Stimulated activated naive CD4-positive, alpha-beta T cell (primary cell): ENCODE measurements around the gene NRAP.
"Not testable (repeated sequence)": the region's sequence is repeated elsewhere in the genome, so short reads cannot be mapped to it uniquely, and the experiment has no call there.

Experiments used
- DNase-seq, 6 experiments: peaks; one replicate each; lab custom pipeline; 2025; lab: John Stamatoyannopoulos, UW

Gene NRAP

DNA sequence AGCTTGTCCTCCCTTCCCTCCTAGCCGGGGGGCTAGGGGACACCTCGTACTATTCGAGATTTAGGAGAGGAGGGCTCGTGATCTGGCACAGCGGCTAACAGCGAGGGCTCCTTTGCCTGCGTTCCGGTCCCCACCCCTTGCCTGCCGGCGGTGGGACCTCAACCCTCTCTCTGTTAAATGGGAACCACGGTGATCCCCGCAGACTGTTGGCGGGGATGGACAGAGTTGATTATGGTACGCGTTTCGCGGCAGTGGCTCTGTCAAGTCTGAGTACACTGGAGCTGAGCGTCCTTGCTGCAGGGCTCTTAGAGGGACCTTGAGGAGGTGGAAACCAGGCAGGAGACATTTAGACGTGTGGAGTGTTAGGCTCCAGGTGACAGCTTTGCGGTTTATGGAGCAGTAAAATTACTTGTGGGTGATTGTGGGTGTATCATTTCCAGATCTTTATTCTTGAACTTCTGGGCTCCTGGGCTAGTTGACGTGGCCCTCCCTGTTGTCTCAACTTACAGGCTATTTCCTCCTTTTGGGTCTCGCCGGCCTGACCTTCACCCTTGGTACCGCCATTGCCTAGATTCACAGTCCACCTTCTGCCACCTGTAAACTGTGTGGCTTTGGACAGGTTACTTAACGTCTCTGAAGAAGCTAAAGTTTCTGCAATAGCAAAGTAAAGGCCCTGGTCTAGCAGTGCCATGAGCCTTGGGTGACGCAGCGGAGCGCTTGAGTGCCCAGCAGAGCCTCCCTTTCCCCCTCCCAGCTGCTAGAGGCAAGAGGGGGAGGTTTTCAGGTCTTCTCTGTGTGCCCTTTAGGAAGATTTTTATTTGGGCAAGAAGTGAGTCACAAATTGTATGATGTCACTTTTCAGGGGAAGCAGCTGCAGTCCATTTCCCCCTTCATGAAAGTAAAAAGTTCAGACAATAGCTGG lies 16.6 kb upstream of the NRAP start:
- peak in 2 of 6 experiments; percentile 17 to 32 for DNase-seq

DNA sequence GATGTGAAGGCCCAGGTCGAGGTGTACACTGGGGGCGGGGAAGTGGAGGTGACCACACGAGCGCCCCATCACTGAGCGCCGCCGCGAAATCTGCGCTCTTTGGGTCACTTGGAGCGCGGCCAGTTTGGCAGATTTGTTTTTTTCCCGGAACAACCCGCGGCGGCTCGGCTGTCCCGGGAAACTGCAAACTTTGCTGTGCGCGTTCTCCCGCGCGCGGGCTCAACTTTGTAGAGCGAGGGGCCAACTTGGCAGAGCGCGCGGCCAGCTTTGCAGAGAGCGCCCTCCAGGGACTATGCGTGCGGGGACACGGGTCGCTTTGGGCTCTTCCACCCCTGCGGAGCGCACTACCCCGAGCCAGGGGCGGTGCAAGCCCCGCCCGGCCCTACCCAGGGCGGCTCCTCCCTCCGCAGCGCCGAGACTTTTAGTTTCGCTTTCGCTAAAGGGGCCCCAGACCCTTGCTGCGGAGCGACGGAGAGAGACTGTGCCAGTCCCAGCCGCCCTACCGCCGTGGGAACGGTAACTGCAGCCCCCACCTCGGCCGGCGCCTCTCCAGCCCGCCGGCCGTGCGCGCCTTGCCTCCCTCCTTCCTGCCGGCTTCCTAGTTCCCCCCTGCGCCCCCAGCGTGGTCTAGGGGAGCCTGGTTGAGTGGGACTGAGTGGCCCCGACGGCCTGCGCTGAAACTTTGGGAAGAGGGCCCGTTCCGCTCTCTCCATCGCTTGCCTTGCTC lies 15.8 kb upstream of the NRAP start, which contains the start of gene CASP7:
TSS of gene CASP7 (plus strand) at position 450 of the 727 bp plus-strand sequence. CDS start 17,582 bp downstream, outside the sequence.
- DNase-seq: peak; percentile 63 to 69 (median 66)

GRCh38 chr10:113666682-113667252 lies 2.9 kb upstream of the NRAP start:
- no peak for DNase-seq

DNA sequence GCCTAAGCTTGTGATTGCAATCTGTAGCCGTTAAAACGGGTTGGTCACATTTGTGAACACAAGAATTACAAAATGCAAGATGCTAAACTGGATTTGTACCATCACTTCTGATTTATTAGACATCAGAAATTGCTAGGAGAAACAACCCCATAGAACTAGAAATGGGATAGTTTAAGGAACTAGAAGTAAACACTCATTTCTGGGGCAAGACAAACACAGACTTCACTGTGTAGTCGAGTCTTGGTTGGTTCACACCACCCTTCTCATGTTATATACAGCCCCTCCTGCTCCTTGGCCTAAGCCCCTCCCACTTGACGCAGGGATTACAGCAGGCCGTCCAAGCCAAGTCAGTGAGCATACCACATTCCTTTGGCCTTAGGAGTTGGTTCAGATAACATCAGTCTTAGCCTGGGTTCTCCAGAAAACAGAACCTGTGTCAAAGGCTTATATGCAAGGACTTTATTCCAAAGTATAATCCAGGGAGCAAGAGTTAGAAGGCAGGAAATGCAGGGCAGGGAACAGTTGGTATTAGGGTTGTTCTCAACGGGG lies 2.0 kb upstream of the NRAP start:
- no peak for DNase-seq

DNA sequence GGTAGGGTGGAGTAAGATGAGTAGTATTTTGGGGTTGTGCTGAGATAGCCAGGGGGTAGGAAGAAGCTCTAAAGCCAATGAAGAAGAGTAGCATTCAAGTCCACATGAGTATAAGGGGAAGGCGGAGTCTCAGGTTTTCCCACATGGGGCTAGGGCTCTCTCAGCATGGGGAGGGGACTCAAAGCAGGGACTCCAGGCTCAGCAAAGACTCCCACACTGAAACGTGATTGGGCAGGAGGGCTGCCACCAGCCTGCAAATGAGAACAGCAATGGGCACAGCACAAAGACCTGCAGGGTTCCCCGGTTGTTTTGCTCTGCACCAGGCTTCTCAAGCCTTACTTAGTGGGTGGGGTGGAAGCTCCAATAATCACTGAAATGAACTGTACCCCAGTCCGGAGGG lies 1.5 kb upstream of the NRAP start:
- DNase-seq: no peak

DNA sequence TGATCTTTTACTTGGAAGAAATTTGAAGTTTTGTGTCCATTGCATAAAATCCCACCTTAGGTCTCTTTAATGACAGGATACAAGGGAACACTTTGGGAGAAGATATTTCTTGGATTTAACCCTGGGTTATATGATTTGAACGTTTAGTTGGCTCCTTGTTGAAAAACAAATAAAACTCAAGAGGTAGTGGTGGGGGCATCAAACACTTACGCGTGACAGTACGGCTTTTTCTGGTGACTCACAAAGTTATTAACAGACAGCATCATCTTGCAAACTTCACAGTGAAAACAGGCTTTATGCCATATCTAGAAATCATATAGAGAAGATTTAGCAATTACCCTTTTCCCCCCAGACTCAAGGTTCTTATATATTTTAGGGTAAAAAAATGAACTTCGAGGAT lies 699 bp downstream of the NRAP start:
- DNase-seq: no peak

DNA sequence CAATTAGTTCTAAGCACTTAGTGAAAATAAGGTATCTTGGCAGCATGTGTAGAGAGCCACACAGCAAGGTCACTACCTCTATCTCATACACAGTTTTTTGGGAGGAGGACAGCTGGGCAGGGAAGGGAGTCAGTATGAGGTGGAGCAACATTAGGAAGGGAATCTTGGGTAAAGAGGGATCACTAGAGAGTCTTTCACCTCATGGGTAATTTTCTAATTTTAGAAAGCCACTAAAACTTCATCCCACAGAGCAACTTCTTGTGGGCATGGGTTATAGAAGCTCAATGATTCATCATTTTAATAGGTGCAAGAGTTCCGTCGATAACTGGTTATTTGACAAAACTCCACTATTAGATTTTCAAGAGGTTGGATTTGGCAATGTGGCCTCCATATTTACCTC lies 2.5 kb downstream of the NRAP start:
- DNase-seq: no peak

DNA sequence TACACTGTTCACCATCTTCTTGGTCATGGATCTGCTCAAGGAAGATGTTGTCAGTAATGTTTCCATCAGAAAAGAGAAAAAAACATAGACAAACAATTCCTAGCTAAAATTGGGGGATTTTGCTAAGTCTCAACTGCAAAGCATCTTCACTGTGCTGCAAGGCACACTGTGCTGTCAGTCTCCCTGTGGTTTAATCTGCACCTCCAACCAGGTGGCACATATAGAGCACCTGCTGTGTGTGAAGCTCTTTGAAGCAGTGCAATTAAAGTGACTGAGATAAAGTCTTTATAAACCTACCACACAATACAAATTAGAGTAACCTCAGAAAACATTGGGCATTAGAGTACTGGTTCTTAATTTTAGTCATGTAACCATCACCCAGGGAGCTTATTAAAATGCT lies 6.3 kb downstream of the NRAP start:
- no peak for DNase-seq

GRCh38 chr10:113656896-113657295 lies 6.9 kb downstream of the NRAP start:
- DNase-seq: no peak

DNA sequence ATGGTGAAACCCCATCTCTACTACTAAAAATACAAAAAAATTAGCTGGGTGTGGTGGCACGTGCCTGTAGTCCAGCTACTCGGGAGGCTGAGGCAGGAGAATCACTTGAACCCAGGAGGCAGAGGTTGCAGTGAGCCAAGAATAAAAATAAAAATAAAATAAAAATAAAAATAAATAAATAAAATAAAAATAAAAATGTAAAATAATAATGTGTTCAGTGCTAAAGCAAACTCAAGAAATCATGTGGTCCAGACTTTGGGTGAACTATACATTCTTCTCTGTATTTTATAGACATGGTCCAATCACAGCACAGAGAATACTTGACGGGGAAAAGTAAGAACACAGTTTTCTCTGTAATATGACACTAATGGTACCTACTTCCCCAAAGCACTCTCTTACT lies 11.4 kb downstream of the NRAP start:
- DNase-seq: not testable (repeated sequence)

GRCh38 chr10:113651898-113652297 lies 11.9 kb downstream of the NRAP start:
- no peak for DNase-seq

DNA sequence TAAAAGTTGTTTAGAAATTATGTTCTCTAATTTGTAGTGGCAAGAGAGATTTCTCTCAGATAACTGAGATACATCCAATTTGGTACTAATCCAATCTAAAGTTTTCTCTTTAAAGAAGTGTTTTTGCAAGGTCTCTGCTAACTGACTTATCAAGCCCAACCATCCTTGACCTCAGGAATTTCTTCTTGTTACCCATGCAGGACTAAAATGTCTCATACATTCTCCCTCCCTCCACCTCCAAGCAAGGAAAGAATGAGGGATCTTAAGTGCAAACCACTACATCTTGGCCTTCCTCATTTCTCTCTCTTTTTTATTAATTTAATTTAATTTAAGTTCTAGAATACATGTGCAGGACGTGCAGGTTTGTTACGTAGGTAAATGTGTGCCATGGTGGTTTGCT lies 12.8 kb downstream of the NRAP start:
- DNase-seq: no peak

- no peak for DNase-seq
Measured at GRCh38 chr10:113650172-113650571, 13.7 kb downstream of the NRAP start.

DNA sequence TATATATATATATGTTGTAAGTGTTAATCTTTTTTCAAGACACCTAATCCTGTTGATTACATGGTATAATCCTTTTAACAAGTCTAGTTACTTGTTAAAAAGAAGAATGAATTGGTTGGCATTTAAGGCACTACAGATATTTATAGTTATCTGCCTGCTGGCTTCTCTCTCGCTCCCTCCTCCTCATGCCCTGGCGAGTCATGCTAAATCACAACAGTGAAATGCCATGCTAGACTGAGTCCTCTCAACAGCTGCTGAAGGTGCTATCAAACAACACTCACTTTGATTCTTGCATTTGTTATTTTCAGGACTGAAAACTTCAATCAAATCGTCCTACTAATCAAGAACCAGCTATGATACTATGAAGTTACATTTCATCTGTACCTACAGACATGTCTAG lies 15.4 kb downstream of the NRAP start:
- no peak for DNase-seq

- DNase-seq: no peak
Measured at GRCh38 chr10:113647812-113648211, 16.0 kb downstream of the NRAP start.

DNA sequence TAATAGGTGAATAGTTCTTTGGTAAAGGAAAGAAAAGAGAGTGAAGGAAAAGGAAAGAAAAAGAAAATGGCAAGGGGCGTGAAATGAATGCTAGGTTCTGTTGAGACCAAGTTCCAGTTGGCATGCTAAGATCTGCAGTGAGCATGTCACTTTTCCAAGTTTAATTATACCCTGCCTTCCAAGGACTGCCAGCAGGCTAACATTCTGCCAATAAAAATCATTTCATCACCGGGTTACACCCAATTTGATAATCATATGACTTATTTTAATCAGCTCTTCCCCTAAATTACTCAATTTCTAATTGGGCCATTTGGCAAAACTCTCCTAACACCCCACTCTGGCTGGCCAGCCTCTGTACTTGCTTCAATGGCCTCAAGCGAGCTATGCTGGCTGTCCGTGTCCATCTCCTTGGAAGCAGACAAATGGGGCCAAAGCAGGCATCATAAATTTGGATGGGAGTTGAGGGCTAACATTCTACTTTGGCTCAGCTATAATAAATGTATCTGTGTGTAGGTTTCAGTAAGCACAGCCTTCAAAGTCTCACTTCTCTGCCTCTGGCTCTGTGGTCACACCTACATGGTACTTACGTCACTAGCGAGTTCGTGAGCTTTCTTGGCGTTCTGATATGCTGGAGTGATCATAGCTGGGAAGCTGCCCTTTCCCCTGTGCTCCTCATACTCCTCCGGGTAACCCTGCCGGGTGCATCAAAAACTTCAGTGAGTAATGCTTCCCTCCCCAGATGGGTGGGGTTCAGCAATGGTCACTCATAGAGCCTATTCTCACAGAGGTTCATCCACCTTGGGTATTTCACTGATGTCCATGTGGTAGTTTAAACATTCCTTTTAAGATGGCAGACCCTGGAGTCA lies 17.3 kb downstream of the NRAP start:
- DNase-seq: no peak

GRCh38 chr10:113644185-113645120 lies 19.4 kb downstream of the NRAP start:
- no peak for DNase-seq

GRCh38 chr10:113643183-113643582 lies 20.7 kb downstream of the NRAP start:
- no peak for DNase-seq

DNA sequence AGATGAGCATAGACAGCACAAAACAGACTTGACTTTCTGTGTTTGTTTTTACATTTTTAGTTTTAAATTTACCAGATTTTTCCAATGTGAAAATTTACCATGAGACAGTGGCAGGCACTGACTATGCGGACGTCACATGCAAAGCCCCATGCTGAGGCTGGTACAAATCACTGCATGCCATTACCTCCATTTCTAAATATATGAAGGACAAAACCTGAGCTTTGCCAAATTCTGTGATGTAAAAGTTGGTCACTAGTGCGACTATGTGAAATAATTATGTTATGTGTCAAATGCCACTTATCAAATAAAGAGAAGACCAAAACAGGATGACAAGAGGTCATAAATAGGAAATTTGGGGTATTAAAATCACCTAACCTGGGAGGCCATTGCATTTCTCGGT lies 22.1 kb downstream of the NRAP start:
- DNase-seq: no peak

- no peak for DNase-seq
Measured at GRCh38 chr10:113639966-113640365, 23.9 kb downstream of the NRAP start.
